Measurements from ENCODE around the gene RITA1.

Gene RITA1

DNA sequence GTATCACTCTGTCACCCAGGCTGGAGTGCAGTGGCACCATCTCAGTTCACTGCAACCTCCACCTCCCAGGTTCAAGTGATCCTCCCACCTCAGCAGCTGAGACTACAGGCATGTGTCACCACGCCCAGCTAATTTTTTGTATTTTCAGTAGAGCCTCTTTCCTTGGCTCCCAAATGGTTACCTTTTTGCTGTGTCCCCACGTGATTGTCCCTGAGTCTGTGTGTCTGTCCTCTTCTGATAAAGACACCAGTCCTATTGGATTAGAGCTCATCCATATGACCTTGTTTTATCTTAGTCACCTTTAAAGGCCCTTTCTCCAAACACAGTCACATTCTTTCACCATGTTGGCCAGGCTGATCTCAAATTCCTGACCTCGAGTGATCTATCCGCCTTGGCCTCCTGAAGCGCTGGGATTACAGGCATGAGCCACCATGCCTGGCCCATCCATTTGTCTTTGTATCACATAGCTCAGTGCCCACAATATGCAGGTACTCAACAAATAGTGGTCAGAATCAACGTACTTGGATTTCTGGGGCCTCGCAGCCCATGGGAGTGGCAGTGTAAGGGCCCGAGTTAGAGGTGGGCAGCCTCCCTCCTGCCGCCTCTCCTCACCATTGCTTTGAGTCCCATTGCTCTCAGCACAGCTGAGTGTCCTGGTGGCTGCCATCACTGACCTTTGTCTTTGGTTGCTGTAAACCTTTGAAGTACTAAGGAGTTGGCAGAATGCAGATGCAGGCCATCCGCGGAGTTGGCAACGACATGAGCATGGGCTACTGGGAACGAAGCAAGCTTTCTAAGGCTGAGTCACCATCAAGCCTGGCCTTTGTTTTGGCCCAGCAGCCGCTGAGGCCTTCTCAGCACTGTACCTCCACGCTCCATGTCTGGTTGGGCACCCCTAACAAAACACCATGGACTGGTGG lies 45.1 kb downstream of the RITA1 start:
- no peak for DNase-seq (ENCODE audit: low read depth)

DNA sequence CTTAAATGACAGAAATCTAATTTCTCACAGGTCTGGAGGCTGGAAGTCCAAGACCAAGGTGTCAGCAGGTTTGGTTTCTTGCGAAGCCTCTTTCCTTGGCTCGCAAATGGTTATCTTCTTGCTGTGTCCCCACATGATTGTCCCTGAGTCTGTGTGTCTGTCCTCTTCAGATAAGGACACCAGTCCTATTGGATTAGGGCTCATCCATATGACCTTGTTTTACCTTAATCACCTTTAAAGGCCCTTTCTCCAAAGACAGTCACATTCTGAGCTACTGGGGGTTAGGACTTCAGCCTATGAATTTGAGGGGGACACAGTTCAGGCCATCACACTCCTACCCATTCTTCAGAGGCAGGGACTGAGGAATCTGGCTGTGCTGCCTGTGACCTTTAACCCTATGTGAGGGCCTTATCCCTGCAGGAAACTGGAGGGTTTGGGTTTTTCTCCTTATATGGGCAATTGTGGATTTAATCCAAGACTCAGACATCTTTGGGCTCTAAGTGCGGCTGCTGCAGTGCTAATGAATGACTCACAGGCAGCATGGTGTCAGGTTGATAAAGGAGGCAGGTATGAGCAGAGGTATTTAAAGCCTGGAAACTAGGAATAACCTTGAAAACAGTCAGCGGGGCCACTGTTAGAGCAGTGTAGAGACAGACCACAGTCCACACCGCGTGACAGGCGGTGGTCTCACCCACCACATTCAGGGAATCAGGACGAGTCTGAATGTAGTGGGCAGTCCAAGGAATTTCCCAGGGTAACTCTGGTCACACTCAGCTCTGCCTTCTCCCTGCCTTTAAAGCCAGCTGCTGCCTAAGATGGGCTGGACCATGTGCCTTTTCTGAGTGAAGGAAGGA lies 45.9 kb downstream of the RITA1 start:
- DNase-seq (ENCODE audit: low read depth), result peak; percentile 81

DNA sequence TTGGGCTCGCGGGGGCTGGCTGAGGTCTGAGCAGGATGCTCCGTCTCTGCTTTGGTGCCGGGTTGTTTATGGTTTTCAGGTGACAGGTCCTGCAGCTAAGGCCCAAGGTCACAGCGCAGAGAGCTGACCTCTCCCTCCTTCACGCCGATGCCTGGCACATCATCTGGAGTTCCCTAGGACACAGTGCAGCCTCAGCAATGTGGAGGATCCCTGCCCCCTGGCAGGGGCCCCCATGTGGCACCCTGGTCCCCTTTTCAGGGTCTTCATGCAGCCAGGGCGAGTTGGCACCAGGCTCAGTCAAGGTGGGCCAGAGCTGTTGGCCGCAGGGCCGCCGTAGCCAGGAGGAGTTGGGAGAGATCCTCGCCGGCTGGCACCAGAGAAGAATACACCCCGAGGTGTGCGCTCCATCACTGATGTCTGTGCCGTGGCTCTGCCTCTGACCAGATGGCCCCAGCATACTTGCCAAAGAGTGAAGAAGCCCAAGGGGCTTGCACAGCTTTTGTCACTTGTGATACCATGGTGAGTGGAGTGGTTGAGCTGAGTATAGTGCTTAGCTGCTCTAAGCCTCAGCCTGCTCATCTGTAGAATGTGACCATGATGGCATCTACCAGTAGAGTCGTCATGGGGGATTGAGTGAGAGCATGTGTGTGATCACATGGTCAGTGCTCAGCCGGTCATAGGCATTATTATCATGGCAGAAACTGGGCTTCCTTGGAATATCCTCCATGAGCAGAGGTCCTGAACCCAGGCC lies 46.7 kb downstream of the RITA1 start:
- DNase-seq (ENCODE audit: low read depth), result no peak

DNA sequence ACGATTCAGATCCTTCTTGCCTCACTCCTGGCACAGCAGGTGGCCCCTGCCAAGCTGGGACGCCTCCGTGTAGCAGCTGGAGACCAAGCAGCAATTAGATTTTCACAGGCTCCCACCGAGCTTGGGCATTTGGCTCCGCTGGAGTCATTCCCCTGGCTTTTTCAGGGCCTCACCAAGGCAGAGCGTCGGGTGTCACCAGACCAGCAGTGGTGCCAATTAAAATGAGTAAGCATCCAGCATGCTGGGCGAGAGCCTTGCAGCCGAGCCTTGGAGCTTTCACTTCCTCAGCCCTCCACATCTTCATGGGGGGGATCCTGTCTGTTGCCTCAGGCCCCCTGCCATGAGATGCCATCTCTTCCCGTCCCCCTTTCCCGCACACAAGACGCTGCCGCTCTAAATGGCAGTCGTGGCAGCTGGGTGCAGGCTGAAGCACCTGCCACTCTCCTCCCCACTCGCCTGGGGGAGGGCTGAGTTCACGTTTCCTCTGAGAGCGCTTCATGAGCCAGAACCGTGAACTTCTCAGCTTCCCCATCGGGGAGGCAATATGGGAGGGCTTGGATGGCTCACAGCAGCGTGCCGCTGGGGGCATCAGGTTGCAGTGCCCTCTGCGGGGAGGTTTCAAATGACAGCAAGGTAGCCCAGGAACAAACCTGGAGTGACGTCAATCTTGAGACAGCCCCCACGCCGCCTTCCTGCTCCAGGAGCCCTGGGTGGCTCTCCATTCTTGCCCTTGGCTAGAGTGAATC lies 47.5 kb downstream of the RITA1 start:
- DNase-seq (ENCODE audit: low read depth), result no peak

DNA sequence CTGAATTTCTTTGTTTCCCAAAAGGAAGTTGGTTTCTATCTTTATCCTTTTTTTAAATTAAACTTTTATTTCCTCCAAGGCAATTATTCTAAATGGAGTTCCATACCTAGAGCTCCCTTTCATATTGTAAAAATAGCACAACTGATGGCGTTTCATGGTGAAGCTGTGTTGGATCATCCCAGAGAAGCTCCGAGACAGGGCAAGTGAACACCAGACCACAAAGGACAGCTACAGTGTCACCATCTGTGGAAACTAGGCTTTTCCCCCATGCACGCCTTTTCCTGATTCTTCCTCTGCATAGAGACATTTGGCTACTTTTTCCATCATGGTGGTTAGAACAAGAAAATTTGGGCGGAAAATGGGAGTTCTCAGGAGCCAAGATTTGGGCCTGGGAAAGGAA lies 48.4 kb downstream of the RITA1 start:
- no peak for DNase-seq (ENCODE audit: low read depth)

DNA sequence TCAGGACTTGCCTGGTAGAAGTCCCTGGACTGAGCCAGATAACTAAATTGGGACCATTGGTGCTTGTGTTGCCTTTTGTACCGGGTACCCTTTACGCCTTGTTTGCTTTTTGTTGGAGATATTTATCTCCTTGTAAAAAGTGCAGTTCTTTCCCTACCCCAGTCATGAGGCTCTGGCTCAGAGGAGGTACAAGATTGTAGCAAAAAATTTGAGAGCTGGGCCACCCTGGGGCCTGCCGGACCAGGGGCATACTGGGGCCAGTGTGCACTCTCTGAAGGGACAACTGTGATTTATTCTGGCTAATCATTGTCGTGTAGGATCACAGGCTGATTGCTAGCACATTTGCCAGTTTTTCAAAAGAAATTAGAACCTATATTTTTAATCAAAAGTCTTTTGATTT lies 49.0 kb downstream of the RITA1 start:
- DNase-seq (ENCODE audit: low read depth), result no peak

DNA sequence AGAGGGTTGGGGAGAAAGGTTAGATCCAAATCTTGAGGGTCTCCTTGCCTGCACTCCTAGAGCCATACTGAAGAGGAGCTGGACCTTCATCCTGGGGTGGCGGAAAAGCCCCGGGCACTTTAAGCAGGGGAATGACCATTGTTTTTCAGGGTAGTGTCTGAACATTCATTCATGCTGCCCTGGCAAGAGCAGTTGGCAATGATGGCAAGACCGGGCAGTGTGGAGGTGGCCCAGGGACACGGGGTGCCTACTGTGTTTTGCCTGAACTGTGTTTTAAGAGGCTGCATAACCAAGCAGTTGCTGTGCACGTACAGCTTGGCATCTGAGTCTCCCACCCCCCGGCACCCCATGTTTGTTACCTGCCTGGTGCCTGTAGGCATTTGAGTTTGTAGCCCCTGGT lies 50.5 kb downstream of the RITA1 start:
- DNase-seq (ENCODE audit: low read depth), result no peak

DNA sequence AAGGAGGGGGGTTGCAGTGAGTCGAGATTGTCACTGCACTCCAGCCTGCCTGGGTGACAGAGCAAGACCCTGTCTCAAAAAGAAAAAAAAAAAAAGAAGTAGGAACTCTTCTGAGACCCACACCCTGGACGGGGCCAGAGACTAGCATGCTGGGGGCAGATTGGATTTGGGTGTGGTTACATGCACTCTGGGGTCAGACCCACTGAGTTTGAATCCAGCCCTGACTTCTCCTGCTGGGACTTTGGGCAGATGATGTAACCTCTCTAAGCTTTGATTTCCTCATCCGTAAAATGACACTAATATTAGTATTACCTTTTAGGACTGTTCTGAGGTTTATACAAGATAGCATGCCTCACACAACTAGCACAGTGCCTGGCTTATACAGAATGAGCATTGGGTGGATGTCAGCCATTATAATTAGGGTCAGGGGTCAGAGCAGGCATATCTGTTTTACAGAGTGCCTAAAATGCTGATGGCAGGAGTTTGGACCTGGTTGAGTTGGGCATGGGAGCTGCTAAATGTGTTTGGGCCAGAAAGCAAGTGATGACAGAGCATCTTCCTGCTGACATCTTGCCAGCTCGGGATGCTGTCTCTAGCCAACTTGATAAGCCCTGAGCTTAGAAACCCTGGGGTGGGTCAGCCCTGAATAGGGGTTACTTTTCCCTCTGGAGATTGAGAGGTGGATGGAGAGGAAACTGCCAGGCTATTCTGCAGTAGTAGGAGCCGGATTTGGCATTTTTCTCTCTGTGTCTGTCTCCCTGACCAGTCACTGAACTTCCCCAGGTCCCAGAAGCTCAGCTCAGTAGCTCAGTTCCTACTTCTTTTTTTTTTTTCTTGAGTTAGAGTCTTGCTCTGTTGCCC lies 51.2 kb downstream of the RITA1 start:
- no peak for DNase-seq (ENCODE audit: low read depth)

DNA sequence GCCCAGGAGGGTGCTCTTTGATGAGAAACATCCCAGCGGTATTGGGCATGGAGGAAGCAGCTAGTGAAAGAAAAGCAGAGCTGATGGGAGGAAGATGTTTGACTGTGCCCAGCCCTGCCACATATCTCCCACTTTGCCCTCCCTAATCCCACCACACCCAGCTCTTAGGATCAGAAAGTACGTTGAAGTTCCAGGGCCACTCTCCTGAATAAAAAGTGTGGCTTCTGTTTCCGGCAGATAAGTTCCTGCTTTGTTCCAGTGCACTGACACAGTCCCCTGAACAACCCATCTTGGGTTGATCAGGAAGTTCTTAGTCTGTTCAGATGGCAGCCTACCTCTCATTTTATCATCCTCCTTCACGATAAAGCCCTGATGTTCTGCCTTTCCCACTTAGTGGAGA lies 52.2 kb downstream of the RITA1 start:
- DNase-seq (ENCODE audit: low read depth), result no peak

DNA sequence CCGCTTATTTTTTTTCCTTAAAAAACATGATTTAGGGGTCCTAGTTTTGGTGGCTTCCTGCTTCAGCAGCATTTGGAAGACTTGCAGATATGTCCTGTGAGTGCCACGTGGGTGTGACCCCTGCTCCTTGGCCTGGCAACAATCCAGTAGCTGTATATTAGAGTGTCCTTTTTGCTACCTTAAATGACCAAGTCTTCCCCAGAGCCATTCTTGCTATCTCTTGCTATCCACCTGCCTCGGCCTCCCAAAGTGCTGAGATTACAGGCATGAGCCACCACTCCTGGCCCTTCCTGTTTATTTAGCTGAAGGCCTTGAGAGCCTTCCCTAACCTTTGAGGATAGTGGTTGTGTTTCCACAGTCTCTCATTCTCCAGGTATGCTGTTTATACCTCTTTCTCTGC lies 52.8 kb downstream of the RITA1 start:
- DNase-seq (ENCODE audit: low read depth), result no peak

DNA sequence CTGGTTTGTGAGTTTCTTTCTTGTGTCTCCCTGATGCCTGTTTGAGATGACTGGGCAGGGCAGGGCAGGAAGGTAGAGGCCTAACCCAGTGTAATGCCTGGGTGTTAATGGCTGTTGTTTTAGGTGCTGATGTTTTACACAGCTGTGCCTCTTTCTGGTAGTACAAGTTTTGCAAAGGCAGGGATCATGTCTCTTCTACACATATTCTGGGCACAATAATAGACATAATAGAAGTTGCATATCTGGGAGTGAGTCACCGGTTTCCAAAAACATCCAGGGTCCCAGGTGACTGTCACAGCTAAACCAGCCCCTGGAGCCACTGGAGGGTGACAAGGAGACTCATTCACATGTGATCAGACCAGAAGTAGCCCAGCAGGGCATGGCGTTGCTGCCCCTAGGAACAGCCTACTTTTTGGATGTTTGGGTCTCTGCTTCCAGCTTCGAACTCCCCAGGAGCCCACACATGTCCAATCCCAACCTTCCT lies 53.8 kb downstream of the RITA1 start:
- no peak for DNase-seq (ENCODE audit: low read depth)

DNA sequence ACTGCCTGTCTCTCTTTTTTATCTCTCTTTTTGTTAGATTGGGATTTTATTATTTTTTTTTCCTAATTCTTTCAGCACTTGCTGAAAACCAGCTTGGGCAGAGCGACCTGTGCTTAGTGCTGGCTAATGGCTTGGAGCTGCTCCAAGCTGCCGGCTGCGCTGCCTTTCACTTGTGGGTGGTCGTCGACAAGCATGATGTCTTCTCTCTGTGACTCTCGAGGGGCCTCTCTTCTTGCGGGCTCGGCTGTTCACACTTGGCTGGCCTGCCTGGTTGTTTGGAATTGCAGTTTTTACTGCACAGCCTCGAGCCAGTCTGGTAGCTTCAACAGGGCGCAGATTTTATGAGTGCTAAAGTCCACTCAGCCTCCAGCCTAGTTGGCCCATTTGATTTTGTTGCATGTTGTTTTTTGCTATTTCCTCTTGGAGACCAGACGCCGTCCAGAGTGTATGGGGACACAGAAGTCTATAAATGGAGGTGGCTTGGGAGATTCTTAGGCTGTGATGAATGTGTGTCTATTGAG lies 54.4 kb downstream of the RITA1 start:
- no peak for DNase-seq (ENCODE audit: low read depth)

DNA sequence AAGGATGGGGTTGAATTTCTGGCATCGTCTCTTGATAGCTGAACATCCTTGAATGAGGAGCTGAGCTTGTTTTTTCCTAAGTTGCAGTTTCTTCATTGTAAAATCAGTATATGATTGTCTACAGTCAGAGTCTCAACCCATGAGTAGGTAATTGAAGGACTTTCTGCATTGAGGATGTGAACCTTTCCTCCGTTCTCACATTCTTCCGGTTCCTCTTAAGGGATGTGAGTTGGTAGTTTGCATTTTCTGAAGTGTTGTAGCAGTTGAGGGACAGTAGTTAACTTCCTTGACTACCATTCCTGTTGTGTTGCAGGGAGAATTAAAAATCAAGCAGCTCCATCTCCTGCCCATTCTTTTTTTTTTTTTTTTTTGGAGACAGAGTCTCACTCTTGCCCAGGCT lies 54.9 kb downstream of the RITA1 start:
- DNase-seq (ENCODE audit: low read depth), result no peak

DNA sequence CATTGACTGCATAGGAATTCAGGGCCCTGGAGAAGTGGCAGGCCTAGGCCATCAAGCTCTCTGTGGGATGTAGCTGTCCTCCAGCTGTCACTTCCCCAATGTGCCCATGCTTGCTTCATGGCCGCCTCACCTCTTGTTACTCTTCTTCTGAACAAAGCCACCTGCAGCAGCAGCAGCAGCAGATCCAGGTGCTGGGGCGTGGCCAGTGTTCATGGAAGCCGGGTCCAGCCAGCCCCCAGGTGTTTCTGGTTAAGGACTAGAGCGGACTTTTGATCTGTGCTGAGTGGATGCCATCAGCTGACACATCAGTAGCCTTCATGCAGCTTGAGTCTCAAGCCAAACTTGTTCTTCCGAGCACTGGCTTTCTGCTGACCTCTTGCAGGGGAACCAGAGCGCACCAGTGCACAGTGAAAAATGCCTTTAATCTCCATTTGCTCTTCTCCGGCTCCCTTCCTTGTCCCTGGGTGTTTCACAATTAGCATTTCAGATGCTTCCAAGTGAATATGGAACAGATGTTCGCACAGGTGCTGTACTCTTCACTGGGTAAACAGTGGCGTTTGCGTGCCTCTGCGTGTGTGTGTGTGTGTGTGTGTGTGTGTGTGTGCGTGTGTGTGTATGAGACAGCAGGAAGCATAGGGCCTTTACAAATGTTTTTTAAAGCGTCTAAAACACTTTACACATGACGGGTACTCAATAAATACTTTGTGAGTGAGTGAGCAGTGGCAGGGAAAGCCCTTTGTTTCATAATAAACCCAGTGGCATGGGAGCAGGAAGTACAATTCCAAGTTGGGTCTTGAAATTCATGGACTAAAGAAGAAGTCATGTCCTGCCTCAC lies 55.9 kb downstream of the RITA1 start:
- DNase-seq (ENCODE audit: low read depth), result peak; percentile 80

Measured in non-pigmented ciliary epithelial cell (primary cell).